ENCODE results near the gene SLC8A1.

Gene SLC8A1

DNA sequence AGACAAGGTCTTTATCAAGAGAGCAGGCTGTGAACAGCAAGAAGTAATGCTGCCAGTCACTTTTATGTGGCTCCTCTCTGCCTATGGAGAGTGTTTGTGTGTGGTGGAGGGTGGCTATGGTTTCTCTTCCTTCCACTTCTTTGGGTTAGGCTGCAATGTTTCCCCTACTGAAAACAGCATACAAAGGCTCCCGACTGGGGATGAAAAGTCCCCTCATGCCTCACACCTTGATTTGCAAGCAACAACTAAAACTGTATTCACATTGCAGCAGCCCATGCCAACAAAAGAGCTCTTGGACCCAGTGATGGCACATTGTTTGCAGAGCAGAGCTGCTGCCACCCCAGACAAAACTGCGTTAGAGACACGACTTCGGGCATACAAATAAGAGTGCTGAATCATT is 301.6 kb downstream of the SLC8A1 start:
- no peak for DNase-seq (ENCODE audit: low spot score)

DNA sequence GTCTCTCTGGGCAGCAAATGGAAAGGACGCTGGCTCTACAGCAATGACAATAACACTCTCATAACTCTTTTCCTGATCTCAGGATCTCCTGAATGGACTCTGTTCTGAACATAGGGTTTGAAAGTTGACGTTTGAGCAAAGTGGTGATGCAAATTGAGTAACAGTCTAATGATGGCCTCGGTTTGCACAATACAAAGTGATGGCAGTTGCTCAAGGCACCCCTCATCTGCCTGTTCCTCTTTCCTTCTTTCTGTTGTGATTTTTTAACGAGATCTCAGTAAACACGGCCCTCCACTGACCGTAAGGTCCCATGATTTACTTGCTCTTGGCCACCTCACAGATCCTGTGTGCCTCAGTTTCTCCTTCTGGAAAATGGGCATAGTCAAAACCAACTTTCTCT is 303.6 kb downstream of the SLC8A1 start:
- no peak for DNase-seq (ENCODE audit: low spot score)

DNA sequence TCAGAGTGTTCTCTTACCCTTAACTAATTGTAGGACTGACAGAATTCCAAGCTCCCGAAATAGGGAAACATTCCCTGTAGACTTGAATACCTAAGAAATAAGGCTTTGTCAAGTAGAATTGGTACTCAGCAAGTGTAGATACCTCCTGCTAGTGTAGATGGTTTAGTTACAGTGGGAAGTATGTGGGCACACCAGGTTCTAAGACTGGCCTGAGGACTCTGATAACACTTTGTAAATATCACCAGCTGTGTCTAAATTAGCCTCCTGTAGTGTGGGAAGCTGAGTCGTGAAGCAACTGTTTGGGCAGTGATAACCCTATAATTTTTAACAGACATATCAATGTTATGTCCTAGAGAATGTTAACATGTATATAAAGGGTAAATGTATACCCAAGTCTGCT is 304.5 kb downstream of the SLC8A1 start:
- DNase-seq (ENCODE audit: low spot score) = no peak

DNA sequence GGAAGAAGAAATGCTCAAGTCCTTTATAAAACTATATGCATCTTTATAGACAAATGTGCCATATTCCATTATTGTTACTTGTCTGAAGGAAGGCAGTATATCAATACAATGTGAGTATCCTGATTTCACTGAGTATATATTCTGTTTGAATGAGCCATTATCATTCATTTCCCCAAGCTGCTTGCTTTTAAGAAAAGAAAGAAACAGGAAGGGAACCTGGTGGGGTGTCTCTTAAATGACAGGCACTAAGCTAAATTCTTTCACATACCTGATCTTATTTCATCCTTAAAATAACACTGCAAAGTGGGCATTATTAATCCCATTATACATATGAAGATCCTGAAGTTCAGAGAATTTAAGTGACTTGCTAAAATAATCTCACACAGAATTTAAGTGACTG is 307.9 kb downstream of the SLC8A1 start:
- no peak for DNase-seq (ENCODE audit: low spot score)

DNA sequence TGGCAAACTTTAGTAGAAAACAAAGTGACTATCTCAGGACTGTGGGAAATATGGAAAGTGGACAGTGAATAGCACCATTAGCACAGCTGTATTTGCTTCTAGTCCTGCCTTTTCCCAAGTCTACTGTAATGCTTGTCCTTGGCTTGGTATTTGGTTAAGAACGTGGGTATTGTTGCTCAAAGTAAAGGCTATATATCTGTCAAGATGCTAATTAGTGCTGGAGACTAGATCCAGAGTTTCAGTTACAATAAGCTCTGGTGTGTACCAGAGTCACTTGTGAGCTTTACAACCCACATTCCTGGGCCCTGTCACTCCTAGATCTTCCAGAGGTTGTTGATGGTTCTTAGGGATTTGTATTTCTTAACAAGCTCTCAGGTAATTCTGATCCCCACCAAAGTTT is 313.6 kb downstream of the SLC8A1 start:
- no peak for DNase-seq (ENCODE audit: low spot score)

DNA sequence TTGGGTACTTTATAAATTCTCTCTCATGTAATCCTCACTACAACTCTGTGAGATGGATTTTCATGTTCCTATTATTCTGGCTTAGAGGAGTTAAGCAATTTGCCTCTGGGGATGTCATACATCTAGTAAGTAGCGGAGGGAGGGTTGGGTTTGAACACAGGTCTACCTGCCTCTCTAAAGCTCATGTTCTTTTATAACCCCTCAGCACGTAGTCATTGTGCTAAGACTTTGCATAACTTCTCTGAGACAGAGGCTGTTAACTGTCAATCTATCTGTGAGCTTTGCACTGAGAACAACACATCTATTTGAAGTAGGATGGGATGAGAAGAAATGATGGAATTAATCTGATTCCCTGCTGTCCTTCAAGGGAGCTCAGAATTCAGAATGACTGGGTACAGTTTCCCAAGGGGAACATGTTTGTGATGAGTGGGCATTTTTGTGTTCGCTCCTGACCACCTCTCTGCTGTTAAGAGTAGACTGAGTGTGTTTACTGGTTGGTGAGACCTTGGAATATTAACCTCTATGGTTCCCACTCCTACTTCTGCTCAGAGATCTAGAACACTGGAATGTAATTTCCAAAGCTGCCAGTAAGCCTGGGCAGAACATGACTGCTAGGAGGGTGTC is 320.7 kb downstream of the SLC8A1 start:
- no peak for DNase-seq (ENCODE audit: low spot score)

DNA sequence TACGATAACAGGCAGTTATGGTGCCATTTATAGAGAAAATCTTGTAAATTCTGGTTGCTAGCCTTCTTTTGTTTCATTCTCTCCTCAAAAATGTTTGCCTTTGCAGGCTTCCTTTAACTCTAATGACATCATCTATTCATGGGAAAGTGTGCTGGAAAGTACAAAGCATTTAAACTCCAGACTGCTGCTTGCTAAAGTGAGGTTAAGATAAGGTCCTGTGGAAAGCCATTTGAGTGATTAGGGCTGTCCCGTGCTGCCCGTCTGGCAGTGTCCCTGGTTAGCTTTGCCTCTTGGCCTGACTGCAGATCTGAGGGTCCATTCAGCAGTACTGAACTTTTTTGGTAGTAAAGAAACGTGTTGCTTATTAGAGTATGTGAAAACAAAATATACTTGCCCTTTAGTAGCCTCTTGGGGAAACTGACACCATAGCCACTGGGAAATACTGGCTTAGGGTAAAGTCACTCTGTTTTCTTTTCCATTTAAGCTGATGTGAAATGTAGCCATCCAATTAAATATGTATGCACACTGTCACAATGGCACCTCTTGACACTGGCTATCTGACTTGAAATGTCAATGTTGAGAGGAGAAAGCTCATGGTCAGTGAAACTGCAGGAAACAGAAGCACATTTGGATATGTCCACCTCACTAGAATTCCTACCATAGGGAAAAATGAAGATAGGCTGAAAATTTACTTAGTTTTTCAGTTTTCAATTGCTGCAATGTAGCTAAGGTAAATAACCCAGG is 321.5 kb downstream of the SLC8A1 start:
- no peak for DNase-seq (ENCODE audit: low spot score)

DNA sequence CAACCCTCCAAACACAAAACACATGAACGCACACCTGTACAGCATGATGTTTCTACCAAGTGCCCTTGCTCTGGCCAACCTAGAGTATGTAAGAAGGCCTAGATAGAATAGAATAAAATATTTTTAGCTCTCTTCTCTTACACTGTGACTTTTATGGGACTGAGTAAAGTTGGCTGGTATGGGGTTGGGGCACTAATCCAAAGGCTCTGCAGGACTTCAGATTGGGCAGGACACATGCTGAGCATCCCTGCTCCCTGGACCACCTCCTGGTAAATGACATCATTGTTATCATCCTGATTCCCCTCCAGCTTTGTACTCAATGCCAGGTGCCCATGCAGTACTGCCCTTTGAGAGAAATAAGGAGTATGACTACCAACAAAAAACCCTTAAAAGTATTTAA is 322.2 kb downstream of the SLC8A1 start:
- no peak for DNase-seq (ENCODE audit: low spot score)

DNA sequence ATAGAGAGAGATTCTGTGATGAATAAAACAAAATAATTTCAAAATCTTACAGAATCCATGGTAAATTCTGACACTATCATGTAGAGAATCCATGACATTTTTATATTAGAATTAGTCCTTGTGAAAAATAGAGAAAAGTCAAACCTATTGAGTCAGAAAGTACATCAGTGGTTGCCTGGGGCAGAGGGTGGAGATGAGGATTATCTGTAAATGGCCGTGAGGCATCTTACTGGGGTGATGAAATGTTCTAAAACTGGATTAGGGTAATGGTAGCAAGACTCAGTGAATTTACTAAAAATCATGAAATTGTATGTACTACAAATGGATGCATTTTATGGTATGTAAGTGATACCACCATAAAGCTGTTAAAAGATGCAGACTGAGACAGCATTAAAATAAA is 323.1 kb downstream of the SLC8A1 start:
- no peak for DNase-seq (ENCODE audit: low spot score)

DNA sequence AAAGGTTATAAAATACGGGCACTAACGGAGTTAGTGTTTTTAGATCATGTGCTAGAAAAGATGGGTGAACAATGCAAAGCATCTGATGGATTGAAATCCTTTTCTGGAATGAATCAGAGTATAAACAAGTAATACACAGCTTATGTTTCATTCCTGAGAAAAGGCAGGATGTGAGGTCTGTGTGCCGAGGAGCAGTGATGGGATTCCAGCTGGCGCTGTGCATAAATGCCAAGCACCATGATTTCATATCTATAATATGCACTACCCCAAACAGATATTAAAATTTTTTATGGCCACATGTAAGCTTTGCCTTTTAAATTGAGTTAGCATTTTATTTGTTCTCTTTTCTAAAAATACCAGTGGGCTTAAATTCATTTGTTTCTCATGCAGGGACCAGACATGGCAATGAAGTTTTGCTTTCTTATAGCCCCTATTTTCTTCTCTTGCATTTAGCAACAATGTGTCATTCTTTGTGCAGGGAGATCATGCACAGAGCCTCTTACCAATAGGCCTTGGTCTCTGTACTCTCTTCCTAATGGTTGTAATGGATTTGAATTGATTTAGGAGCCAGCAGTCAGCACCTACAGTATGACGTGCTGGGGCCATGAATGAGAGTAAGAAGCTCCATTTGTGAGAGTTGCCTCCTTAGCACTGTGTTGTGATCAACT is 323.9 kb downstream of the SLC8A1 start:
- no peak for DNase-seq (ENCODE audit: low spot score)

DNA sequence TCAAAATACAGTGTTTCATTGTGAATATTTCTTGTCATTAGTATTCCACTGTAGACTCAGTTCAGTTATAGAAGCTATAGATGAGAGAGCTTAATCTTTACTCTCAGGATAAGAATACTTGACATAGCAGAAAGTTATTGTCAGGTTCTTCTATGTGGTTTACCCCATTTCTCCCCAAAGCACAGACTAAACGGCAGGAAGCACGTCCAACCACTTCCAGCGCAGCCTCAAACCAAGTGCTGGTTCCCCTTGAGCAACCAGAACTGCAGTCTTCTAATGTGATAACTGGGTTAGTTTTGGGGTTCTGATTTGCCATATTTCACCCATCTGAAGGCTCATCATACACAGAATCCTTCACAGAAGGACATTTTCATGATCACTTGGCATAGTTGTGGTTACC is 324.7 kb downstream of the SLC8A1 start:
- DNase-seq (ENCODE audit: low spot score) = no peak

DNA sequence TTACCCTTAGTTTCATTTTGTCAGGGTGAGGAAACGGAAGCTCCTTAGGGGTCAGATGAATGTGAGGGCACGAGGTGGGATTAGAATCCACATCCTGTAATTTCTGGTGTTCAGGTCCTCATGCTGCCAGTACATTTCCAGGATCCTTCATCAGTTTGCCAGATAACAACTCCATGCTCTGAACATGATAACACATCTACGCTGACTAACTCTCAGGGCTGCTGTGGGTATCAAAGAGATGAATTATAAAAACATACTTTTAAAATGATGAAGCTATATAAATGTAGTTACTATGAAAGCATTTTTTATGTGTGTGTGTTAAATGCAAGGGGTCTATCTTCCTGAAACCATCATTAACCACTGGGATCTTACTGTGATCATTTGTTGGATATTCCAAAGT is 325.9 kb downstream of the SLC8A1 start:
- no peak for DNase-seq (ENCODE audit: low spot score)

DNA sequence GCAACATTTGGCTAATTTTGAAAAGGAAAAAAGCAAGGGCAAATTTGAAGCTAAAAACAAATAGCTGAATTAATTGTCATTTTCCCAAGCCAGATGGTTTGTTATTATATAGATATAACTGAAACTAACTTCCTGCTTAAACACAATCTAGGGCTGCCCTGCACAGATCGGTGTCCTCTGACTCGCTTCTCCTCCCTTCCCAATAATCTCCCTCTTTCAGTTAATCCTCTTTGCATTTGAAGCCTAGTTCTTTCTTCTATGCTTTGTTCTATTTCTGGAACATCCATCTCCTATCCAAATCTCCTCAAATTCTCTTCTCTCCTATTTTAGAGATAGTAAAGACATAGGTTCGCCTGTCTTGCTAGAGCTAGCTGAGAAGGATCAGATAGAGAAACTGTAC is 328.1 kb downstream of the SLC8A1 start:
- no peak for DNase-seq (ENCODE audit: low spot score)

DNA sequence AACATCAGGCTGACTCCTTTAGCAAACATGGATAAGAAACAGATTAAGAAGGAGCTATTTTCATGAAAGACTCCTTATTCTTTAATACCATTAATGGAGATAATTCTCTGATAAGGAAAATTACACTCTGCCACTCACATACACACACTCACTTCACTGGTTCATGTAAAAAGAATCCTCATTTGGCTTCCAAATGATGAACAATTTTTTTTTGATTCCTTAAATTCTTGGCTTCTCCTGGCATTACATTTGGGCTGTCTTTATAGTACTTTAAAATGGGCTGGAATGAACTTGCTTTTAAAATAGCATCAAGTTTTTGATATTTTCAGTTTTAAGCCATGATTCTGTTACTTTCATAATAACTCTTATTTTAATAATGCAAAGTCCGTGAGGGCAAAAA is 328.6 kb downstream of the SLC8A1 start:
- DNase-seq (ENCODE audit: low spot score) = no peak

DNA sequence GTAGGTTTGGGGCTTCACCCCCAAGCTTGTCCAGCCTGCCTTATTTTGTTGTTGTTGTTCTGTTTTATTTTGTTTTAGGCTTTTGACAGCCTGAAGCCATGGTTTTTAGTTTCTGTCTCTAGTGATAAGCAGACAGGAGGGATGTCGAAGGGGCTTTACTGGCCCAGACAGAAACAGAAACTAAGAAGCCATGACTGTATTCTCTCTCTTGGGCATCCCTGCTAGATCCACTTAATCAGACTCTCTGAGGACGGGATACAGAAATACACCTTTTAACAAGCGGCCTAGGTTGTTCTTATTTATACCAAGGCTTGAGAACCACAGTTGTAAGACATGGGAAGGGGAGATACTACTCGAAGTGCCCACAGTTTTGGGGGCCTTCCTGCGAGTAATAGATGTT is 330.9 kb downstream of the SLC8A1 start:
- no peak for DNase-seq (ENCODE audit: low spot score)

DNA sequence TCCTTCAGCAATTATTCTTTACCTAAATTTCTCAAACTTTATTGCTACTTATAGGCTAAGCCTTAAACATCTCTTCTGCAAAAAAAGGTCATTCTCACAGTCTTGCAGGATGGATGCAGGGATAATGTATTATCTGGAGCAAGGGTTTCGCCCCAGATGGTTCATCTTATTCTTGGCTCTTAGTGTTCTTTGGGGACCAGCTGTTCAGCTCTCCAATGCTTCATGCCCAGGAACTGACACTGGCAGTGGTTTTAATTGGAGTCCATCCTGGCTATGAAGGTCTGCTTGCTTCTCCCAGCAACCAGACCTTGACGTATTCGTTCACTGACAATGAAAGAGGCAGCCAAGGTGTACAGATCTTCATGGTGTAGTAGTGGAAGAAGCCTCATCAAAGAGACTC is 331.9 kb downstream of the SLC8A1 start:
- no peak for DNase-seq (ENCODE audit: low spot score)

DNA sequence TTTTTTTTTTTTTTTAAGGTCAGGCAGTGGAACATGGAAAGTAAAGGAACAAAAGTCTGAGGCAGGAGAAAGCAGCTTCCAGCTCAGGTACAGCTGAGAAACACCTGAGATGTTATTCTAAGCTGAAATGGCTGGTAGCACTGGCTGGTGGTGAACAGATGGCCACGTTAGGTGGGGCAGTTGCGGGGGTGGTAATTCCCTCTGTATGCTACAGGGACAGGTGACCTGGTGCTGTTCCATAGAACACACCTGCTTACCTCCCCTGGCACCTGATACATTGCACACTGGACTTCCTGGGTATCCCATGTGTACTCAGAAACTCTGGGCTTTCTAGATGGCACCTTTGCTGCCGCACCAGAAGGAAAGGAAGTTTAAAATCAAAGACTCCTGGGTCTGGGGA is 333.3 kb downstream of the SLC8A1 start:
- DNase-seq (ENCODE audit: low spot score) = no peak

DNA sequence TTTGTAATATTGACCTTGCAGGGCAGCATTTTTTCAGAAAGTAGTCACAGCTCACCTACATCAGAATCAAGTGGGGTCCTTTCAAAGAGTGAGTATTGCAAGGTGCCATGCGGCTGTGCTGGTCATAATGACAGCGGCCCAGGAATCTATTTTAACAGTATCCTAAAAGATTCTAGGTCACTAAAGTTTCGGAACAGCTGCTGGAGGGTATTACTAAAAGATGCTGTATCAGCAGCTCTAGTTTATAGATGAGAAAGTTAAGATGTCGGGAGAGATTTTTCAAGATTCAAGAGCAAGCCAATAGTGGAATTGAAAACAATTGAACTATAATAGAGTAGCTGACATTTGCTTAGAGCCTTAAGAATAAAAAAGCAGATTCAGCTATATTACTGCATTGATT is 336.0 kb downstream of the SLC8A1 start:
- no peak for DNase-seq (ENCODE audit: low spot score)

DNA sequence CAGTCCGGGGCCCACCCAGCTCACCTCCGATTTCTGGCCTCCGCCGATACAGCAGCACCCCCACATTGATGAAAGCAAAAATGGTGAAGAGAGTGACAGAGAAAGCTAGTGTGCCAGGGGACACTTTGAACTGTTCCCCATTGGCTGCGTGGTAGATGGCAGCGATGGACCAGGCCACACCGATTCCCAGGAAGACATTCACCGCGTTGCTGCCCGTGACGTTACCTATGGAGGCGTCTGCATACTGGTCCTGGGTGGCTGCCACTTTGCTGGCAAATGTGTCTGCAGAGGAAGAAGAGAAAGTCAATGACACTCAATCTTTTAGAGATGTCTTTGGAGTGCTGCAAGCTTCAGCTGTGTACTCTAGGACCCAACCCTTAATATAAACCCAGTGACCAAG is 336.5 kb downstream of the SLC8A1 start:
- DNase-seq (ENCODE audit: low spot score) = no peak

DNA sequence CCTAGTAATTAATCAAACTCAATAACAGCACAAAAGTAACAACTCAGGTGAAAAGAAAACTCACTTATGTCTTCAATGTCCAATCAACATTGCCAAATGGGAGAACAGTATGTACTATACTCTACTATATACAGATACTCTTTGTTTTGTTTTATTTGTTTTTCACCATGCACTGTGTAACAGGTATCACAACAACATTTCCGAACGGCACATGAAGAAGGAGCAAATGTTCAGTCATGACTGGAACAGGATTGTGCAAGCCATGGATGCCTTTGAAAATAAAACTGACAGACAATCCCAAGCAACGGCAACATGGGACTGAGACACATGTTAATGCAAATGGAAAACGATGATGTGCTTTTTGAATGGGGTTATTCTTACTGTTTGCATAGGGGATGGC is 337.9 kb downstream of the SLC8A1 start:
- DNase-seq (ENCODE audit: low spot score) = no peak

DNA sequence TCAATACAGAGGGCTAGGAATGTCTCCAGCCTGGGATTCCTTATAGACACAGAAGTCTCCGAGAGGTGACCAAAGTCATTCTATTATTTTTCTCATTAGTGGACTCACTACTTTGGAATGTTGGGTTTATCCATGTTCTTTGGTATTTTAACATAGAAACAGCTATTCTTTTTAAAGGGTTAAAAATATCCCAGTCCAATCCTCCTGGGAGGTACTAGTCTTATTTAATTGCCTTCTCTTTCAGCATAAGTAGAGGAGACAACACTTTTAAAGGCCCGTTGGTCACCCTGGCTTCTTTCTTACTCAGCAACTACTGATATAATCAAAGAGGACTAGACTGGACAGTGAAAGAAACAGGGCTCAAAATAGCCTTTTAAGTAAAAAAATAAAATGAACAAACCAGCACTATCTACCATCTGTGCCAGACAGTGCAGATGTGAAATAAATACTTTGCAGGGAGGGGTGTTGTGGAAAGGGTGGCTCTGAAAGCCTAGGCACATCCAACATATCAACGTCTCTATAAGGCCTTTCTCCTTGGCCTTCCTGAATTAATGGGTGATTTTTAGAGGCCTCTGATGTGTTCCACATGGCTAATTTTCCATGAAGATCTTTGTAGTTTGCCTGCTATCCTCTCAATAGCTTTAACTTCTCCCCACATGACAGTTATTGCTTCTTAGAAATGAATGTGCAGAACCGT is 338.5 kb downstream of the SLC8A1 start:
- no peak for DNase-seq (ENCODE audit: low spot score)

DNA sequence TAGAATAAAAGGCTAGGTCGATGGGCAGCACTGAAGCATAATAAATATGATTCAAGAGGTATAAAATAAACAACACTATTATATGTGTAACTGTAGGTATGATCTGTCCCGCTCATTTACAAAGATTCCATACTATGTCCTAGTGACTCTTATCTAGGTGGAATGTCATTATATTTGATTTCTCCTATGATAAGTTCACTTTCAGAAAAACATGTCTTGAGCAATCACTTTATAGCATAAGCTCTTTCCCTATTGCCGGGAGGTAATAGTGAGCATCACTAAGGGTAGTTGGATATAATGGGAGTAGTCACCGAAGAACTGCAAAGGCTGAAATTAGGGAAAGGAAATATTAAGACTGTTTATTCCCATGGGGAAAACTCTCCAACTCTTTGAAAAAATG is 342.5 kb downstream of the SLC8A1 start:
- no peak for DNase-seq (ENCODE audit: low spot score)

DNA sequence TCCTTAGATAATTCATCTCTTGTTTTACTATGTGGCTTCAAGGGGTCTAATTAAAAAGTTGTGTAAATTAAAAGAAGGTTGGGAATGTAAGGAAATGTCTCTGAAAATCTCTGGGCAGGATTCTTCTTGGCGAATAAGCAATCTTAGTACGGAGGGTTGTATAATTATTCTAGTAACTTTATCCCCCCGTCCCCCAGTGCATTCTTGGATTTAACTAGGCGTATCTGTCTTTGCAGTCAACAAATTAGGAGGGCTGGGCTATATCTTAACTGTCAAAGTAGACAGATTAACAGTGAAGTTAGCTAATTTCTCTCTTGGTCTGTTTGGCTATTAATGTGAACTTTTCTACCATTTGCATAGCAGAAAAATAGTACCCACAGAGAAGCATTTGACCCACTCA is 343.0 kb downstream of the SLC8A1 start:
- no peak for DNase-seq (ENCODE audit: low spot score)

Measured in CD4-positive, alpha-beta T cell treated with Interleukin-6 at 100 ng/mL for 8 hours (primary cell).